ENCODE measurements around the gene ABCG1.

The ABCG1 gene

GRCh38 chr21:42255825-42256224 lies 36.9 kb downstream of the ABCG1 start:
- Histone ChIP-seq H3K4me2 (ENCODE audit: low read length) (peak overlapping the region; percentile 54), H3K27ac (ENCODE audit: low read depth, low read length, poor library complexity, severe bottlenecking) (peak overlapping the region; percentile 95), H3K9me3 (ENCODE audit: low read length) (no peaks in the 10 kb centered on the region), H3K4me1 (ENCODE audit: insufficient read depth, low read length, severe bottlenecking) (peaks cover 91% of the 10 kb centered on the region), H3K9me2 (ENCODE audit: low read depth, low read length) (no peaks in the 10 kb centered on the region), H3K27me3 (ENCODE audit: insufficient read depth, low read length) (no peaks in the 10 kb centered on the region), H3F3A (ENCODE audit: insufficient read depth, low read length) (no peaks in the 10 kb centered on the region), H3K36me3 (ENCODE audit: insufficient read depth, low read length) (no peaks in the 10 kb centered on the region), H3K4me3 (ENCODE audit: low read depth, low read length, poor library complexity, severe bottlenecking) (peak overlapping the region; percentile 23), H3K9ac (ENCODE audit: low read length) (peak overlapping the region; percentile 60), H4K20me1 (ENCODE audit: insufficient read depth, low read length) (no peaks in the 10 kb centered on the region), H2AFZ (ENCODE audit: low read length) (no peak overlapping the region), H3K79me2 (ENCODE audit: insufficient read depth, low read length) (no peaks in the 10 kb centered on the region)
- TF ChIP-seq, protein P1, sequence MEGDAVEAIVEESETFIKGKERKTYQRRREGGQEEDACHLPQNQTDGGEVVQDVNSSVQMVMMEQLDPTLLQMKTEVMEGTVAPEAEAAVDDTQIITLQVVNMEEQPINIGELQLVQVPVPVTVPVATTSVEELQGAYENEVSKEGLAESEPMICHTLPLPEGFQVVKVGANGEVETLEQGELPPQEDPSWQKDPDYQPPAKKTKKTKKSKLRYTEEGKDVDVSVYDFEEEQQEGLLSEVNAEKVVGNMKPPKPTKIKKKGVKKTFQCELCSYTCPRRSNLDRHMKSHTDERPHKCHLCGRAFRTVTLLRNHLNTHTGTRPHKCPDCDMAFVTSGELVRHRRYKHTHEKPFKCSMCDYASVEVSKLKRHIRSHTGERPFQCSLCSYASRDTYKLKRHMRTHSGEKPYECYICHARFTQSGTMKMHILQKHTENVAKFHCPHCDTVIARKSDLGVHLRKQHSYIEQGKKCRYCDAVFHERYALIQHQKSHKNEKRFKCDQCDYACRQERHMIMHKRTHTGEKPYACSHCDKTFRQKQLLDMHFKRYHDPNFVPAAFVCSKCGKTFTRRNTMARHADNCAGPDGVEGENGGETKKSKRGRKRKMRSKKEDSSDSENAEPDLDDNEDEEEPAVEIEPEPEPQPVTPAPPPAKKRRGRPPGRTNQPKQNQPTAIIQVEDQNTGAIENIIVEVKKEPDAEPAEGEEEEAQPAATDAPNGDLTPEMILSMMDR (IDR thresholded peaks at IDR 0.05; ENCODE audit: low read length) = peak; percentile 55
- TF ChIP-seq EZH2 (IDR thresholded peaks at IDR 0.05; ENCODE audit: borderline replicate concordance, low read length) = no peak

- Histone ChIP-seq H3F3A (ENCODE audit: insufficient read depth, low read length) (no peaks in the 10 kb centered on the region), H3K9me2 (ENCODE audit: low read depth, low read length) (no peaks in the 10 kb centered on the region), H3K9me3 (ENCODE audit: low read length) (no peaks in the 10 kb centered on the region), H2AFZ (ENCODE audit: low read length) (no peak overlapping the region), H3K27me3 (ENCODE audit: insufficient read depth, low read length) (no peaks in the 10 kb centered on the region), H3K36me3 (ENCODE audit: insufficient read depth, low read length) (no peaks in the 10 kb centered on the region), H3K4me1 (ENCODE audit: insufficient read depth, low read length, severe bottlenecking) (peaks cover 86% of the 10 kb centered on the region), H3K4me3 (ENCODE audit: low read depth, low read length, poor library complexity, severe bottlenecking) (no peak overlapping the region), H3K9ac (ENCODE audit: low read length) (peak overlapping the region; percentile 39), H3K79me2 (ENCODE audit: insufficient read depth, low read length) (no peaks in the 10 kb centered on the region), H4K20me1 (ENCODE audit: insufficient read depth, low read length) (no peaks in the 10 kb centered on the region), H3K4me2 (ENCODE audit: low read length) (peak overlapping the region; percentile 54; the same call in 1 of the 2 replicates), H3K27ac (ENCODE audit: low read depth, low read length, poor library complexity, severe bottlenecking) (peak overlapping the region; percentile 95)
- TF ChIP-seq, protein P1 (IDR thresholded peaks at IDR 0.05; ENCODE audit: low read length) = no peak
- TF ChIP-seq EZH2 (IDR thresholded peaks at IDR 0.05; ENCODE audit: borderline replicate concordance, low read length) = no peak
Measured at GRCh38 chr21:42256316-42256715, 37.4 kb downstream of the ABCG1 start.

GRCh38 chr21:42257091-42257765 lies 38.3 kb downstream of the ABCG1 start:
- no peaks in the 10 kb centered on the region for H4K20me1 ChIP-seq (ENCODE audit: insufficient read depth, low read length)
- H3K27me3 ChIP-seq (ENCODE audit: insufficient read depth, low read length) = no peaks in the 10 kb centered on the region
- peak overlapping the region; percentile 39 for H3K9ac ChIP-seq (ENCODE audit: low read length)
- H3K27ac ChIP-seq (ENCODE audit: low read depth, low read length, poor library complexity, severe bottlenecking) = peak overlapping the region; percentile 95
- H3K4me2 ChIP-seq (ENCODE audit: low read length) = peak overlapping the region; percentile 11; the same call in 1 of the 2 replicates
- H3K79me2 ChIP-seq (ENCODE audit: insufficient read depth, low read length) = no peaks in the 10 kb centered on the region
- no peaks in the 10 kb centered on the region for H3K9me2 ChIP-seq (ENCODE audit: low read depth, low read length)
- H3K4me1 ChIP-seq (ENCODE audit: insufficient read depth, low read length, severe bottlenecking) = peaks cover 80% of the 10 kb centered on the region
- H3K4me3 ChIP-seq (ENCODE audit: low read depth, low read length, poor library complexity, severe bottlenecking) = no peak overlapping the region
- no peaks in the 10 kb centered on the region for H3K36me3 ChIP-seq (ENCODE audit: insufficient read depth, low read length)
- no peaks in the 10 kb centered on the region for H3K9me3 ChIP-seq (ENCODE audit: low read length)
- H2AFZ ChIP-seq (ENCODE audit: low read length) = no peak overlapping the region
- no peaks in the 10 kb centered on the region for H3F3A ChIP-seq (ENCODE audit: insufficient read depth, low read length)
- TF ChIP-seq EZH2 (IDR thresholded peaks at IDR 0.05; ENCODE audit: borderline replicate concordance, low read length) = no peak
- TF ChIP-seq, protein P1 (IDR thresholded peaks at IDR 0.05; ENCODE audit: low read length) = no peak

Measured in OCI-LY1 (cell line).